Stimulated activated CD8-positive, alpha-beta memory T cell treated with anti-CD3 and anti-CD28 coated beads, Interleukin-12 subunit alpha, Interleukin-12 subunit beta, amount 100 ng/mL, for 4 hours (primary cell): ENCODE data around the gene USP9X.
"Not testable (repeated sequence)": the region's sequence is repeated elsewhere in the genome, so short reads cannot be mapped to it uniquely, and the experiment has no call there.

Experiments
- DNase-seq: peaks from one replicate; pipeline ENCODE4 v3.0.0-alpha.2; 2020; ENCODE audit warnings: low read depth

The USP9X gene

GRCh38 chrX:41282307-41282706 is 197.1 kb downstream of the USP9X start:
- DNase-seq = not testable (repeated sequence)

DNA sequence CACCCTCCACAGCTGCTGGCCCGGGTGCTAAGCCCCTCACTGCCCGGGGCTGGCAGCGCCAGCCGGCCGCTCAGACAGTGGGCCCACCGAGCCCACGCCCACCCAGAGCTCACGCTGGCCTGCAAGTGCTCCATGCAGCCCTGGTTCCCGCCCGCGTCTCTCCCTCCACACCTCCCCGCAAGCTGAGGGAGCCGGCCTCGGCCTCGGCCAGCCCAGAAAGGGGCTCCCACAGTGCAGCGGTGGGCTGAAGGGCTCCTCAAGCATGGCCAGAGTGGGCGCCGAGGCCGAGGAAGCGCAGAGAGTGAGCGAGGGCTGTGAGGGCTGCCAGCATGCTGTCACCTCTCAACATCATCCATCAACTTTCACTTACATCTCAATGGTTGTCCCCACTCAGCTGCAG is 200.7 kb downstream of the USP9X start:
- not testable (repeated sequence) for DNase-seq
